SHP77 treated with DMSO at 0.1 percent for 48 hours (cell line): ENCODE data around the gene ZDHHC3.
"Not testable (repeated sequence)": the region's sequence is repeated elsewhere in the genome, so short reads cannot be mapped to it uniquely, and the experiment has no call there.

Source experiments
- DNase-seq: peaks from one replicate; lab custom pipeline; 2025; lab: John Stamatoyannopoulos, UW

Gene ZDHHC3

GRCh38 chr3:44995142-44995770 is 19.3 kb upstream of the ZDHHC3 start:
- DNase-seq: peak; percentile 59

- DNase-seq: no peak
Observed at GRCh38 chr3:44993471-44994205, 17.7 kb upstream of the ZDHHC3 start.

- DNase-seq: no peak
Observed at GRCh38 chr3:44992555-44993470, 16.8 kb upstream of the ZDHHC3 start.

- no peak for DNase-seq
Observed at GRCh38 chr3:44991326-44991725, 15.4 kb upstream of the ZDHHC3 start.

GRCh38 chr3:44989636-44990373 is 13.8 kb upstream of the ZDHHC3 start:
- no peak for DNase-seq

- no peak for DNase-seq
Observed at GRCh38 chr3:44989141-44989540, 13.2 kb upstream of the ZDHHC3 start.

GRCh38 chr3:44988073-44988472 is 12.1 kb upstream of the ZDHHC3 start:
- no peak for DNase-seq

GRCh38 chr3:44987332-44987731 is 11.4 kb upstream of the ZDHHC3 start:
- no peak for DNase-seq

GRCh38 chr3:44986330-44986729 is 10.4 kb upstream of the ZDHHC3 start:
- not testable (repeated sequence) for DNase-seq

GRCh38 chr3:44984335-44984734 is 8.4 kb upstream of the ZDHHC3 start:
- DNase-seq: no peak

GRCh38 chr3:44983484-44983941 is 7.5 kb upstream of the ZDHHC3 start:
- no peak for DNase-seq

GRCh38 chr3:44982817-44983216 is 6.8 kb upstream of the ZDHHC3 start:
- DNase-seq: no peak

- no peak for DNase-seq
Observed at GRCh38 chr3:44981751-44982150, 5.8 kb upstream of the ZDHHC3 start.

GRCh38 chr3:44981220-44981619 is 5.2 kb upstream of the ZDHHC3 start:
- no peak for DNase-seq

- no peak for DNase-seq
Observed at GRCh38 chr3:44974416-44974815, 1.6 kb downstream of the ZDHHC3 start.

- no peak for DNase-seq
Observed at GRCh38 chr3:44970926-44971490, 5.0 kb downstream of the ZDHHC3 start.

GRCh38 chr3:44969828-44970179 is 6.2 kb downstream of the ZDHHC3 start:
- no peak for DNase-seq

- DNase-seq: no peak
Observed at GRCh38 chr3:44969154-44969827, 6.7 kb downstream of the ZDHHC3 start.

GRCh38 chr3:44968447-44968858 is 7.5 kb downstream of the ZDHHC3 start:
- DNase-seq: no peak

- no peak for DNase-seq
Observed at GRCh38 chr3:44966795-44967278, 9.1 kb downstream of the ZDHHC3 start.

GRCh38 chr3:44965165-44965564 is 10.8 kb downstream of the ZDHHC3 start:
- DNase-seq: no peak
